ENCODE results near the gene GAL. TPM values are rescaled to one million over a fixed set of nuclear protein-coding genes. Genes with fewer than 3 reads are reported as not detected.

GAL gene
- polyA plus RNA-seq, 1 experiment: 2.8 TPM

DNA sequence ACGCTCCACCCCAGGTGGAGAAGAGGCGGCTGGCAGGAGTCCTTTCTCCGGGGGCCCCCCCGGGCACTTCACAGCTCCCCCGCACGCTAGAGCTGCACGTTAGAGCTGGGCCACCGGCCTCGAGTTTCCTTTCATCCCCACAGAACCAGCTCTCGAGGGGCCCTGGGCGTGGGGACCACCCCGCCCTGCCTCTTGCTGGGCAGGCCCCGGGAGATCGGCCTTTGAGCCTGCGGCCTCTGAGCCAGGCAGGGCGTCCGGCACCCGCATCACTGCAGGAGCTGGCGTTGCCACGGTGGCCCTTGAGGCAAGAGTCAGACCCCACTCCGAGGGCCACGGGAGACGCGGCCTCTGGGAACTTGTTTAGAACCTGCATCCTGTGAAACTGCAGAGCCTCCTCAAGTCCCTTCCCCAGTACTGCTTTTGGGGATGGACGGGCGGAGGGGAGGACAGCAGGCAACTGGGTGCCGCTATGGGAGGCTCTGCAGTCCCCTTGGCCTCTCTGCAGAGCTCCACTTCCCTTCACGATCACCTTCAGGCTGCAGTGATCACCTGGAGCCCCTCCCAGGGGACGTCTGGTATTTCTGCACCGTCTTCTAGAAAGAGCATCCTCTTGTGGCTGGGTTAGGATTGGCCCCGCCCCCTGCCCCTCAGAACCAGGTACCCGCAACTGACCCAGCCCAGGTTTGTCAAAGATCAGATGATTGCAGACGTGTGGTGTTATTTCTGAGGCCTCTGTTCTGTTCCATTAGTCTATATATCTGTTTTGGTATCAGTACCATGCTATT, 13.9 kb upstream of the GAL start:
- ChIA-PET POLR2A (no interaction called here), CTCF (no interaction called here)
- no peak for DNase-seq (ENCODE audit: low read depth)
- TF ChIP-seq, protein P1, sequence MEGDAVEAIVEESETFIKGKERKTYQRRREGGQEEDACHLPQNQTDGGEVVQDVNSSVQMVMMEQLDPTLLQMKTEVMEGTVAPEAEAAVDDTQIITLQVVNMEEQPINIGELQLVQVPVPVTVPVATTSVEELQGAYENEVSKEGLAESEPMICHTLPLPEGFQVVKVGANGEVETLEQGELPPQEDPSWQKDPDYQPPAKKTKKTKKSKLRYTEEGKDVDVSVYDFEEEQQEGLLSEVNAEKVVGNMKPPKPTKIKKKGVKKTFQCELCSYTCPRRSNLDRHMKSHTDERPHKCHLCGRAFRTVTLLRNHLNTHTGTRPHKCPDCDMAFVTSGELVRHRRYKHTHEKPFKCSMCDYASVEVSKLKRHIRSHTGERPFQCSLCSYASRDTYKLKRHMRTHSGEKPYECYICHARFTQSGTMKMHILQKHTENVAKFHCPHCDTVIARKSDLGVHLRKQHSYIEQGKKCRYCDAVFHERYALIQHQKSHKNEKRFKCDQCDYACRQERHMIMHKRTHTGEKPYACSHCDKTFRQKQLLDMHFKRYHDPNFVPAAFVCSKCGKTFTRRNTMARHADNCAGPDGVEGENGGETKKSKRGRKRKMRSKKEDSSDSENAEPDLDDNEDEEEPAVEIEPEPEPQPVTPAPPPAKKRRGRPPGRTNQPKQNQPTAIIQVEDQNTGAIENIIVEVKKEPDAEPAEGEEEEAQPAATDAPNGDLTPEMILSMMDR (IDR thresholded peaks at IDR 0.05; ENCODE audit: insufficient read depth, low read depth, low read length): no peak
- H3K27me3 ChIP-seq (ENCODE audit: control insufficient read depth, insufficient read depth, low read length): peaks cover 9% of the 10 kb centered on the region; the same call in 1 of the 2 replicates
- no peaks in the 10 kb centered on the region for H3K36me3 ChIP-seq (ENCODE audit: control insufficient read depth, insufficient read depth, low read length)
- H3K4me3 ChIP-seq (ENCODE audit: low read depth, low read length): no peak overlapping the region

DNA sequence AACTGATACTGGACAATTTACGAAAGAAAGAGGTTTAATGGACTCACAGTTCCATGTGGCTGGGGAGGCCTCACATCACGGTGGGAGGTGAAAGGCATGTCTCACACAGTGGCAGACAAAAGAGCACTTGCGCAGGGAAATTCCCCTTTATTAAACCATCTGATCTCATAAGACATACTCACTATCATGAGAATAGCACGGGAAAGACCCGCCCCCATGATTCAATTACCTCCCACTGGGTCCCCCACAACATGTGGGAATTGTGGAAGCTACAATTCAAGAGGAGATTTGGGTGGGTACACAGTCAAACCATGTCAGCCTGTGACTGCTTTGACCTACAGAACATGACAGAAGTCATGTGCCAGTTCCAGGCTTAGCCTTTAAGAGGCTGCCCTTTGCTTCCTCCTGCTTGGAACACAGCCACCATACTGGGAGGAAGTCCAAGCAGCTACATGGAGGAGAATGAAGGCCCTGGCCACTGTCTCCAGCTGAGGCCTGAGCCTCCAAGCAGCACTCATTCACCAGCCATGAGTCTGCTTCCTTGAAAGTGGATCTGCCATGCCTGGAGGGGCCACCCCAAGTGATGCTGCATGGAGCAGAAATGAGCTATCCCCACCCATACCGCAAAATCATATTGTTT, 10.9 kb upstream of the GAL start:
- DNase-seq (ENCODE audit: low read depth): no peak
- ChIA-PET POLR2A (no interaction called here), CTCF (interaction anchor here (1.2 to 1.6 kb wide), 2 partner anchors 10 to 125 kb away, joined by 3 to 4 read pairs; partner anchors contain the start of gene GAL)
- TF ChIP-seq, protein P1 (IDR thresholded peaks at IDR 0.05; ENCODE audit: insufficient read depth, low read depth, low read length): no peak
- H3K4me3 ChIP-seq (ENCODE audit: low read depth, low read length): no peak overlapping the region
- H3K36me3 ChIP-seq (ENCODE audit: control insufficient read depth, insufficient read depth, low read length): no peaks in the 10 kb centered on the region
- peaks cover 5% of the 10 kb centered on the region for H3K27me3 ChIP-seq (ENCODE audit: control insufficient read depth, insufficient read depth, low read length)

DNA sequence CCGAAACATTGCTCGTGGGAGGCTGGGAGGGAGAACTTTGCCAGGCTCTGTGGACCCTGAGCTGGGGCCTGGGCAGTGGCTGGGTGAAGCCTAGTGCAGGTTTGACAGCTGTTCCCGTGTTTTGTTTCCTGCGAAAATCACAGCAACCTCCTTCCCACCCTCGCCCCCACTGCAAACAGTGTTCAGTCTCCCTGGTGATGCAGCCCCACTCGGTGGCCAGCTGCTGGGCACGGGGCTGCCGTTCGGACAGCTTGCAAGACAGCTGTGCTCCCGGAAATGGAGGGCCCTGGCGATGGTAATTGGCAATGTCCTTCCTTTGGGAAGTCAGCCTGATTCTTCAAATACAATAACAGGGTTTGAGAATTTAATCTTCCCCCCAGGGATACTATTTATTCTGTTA, 10.4 kb upstream of the GAL start:
- TF ChIP-seq, protein P1 (IDR thresholded peaks at IDR 0.05; ENCODE audit: insufficient read depth, low read depth, low read length): no peak
- CTCF ChIA-PET: interaction anchor here (1.2 to 1.6 kb wide), 2 partner anchors 10 to 124 kb away, joined by 3 to 4 read pairs; partner anchors contain the start of gene GAL
- POLR2A ChIA-PET: no interaction called here
- peaks cover 5% of the 10 kb centered on the region for H3K27me3 ChIP-seq (ENCODE audit: control insufficient read depth, insufficient read depth, low read length)
- no peak overlapping the region for H3K4me3 ChIP-seq (ENCODE audit: low read depth, low read length)
- H3K36me3 ChIP-seq (ENCODE audit: control insufficient read depth, insufficient read depth, low read length): no peaks in the 10 kb centered on the region
- no peak for DNase-seq (ENCODE audit: low read depth)

DNA sequence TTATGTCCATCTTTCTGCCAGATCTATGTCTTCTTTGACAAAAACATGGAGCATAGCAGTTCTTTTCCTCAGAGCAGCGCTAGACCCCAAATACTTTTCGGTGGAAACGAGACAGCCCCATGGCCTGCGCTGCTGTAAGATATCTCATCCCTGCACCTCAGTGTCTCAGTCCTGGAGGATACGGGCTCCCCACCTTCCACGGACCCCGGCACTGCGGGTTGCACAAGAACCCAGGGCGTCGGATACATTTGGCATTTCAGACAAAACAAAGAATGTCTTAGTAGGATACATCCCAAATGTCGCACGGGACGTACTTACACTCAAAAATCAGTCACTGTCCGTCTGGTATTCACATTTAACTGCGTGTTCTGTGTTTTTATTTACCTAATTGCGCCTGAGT, 9.9 kb upstream of the GAL start:
- no peak for DNase-seq (ENCODE audit: low read depth)
- no peaks in the 10 kb centered on the region for H3K36me3 ChIP-seq (ENCODE audit: control insufficient read depth, insufficient read depth, low read length)
- ChIA-PET CTCF (interaction anchor here (1.2 to 1.6 kb wide), 2 partner anchors 9 to 124 kb away, joined by 3 to 4 read pairs; partner anchors contain the start of gene GAL), POLR2A (no interaction called here)
- no peak overlapping the region for H3K4me3 ChIP-seq (ENCODE audit: low read depth, low read length)
- peaks cover 5% of the 10 kb centered on the region for H3K27me3 ChIP-seq (ENCODE audit: control insufficient read depth, insufficient read depth, low read length)
- TF ChIP-seq, protein P1 (IDR thresholded peaks at IDR 0.05; ENCODE audit: insufficient read depth, low read depth, low read length): no peak

DNA sequence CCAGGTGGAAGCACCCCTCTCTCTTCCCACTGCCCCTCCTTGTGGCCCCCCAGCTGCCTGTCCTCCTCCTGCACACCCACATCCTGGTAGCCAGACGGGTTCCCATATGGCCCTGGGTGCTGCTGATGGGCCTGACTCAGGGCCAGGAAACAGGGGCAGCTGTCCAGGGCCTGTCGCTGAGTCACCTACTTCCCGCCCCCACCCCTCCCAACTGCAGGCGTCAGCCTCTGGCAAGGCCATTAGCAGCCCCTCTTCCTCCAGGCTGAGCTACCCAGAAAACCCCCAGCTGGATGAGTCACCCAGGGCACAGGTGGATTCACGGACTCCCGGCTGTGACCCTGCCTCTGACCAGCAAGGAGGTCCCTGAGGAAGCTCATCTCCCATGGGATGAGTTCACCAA, 6.9 kb upstream of the GAL start:
- no peak overlapping the region for H3K4me3 ChIP-seq (ENCODE audit: low read depth, low read length)
- no peaks in the 10 kb centered on the region for H3K36me3 ChIP-seq (ENCODE audit: control insufficient read depth, insufficient read depth, low read length)
- TF ChIP-seq, protein P1 (IDR thresholded peaks at IDR 0.05; ENCODE audit: insufficient read depth, low read depth, low read length): no peak
- DNase-seq (ENCODE audit: low read depth): peak; percentile 59
- CTCF ChIA-PET: interaction anchor here (1.5 kb wide), 1 partner anchor 19 kb away, joined by 7 read pairs; no protein-coding TSS in a partner anchor
- POLR2A ChIA-PET: interaction anchor here (0.6 kb wide), 1 partner anchor 19 kb away, joined by 22 read pairs; no protein-coding TSS in a partner anchor
- peaks cover 6% of the 10 kb centered on the region for H3K27me3 ChIP-seq (ENCODE audit: control insufficient read depth, insufficient read depth, low read length)
